Measurements from ENCODE around the gene PNPLA2.
A peak's percentile ranks its signal among the peaks of the same experiment; 100 is the strongest.

PNPLA2 gene

GRCh38 chr11:860234-861104 lies 41.8 kb downstream of the PNPLA2 start:
- Histone ChIP-seq H3K4me1 (ENCODE audit: low read depth, poor library complexity, severe bottlenecking) (peaks cover 20% of the 10 kb centered on the region), H3K9ac (no peak overlapping the region)

GRCh38 chr11:861105-861479 lies 42.4 kb downstream of the PNPLA2 start:
- Histone ChIP-seq H4K20me1 (ENCODE audit: insufficient read depth) (no peaks in the 10 kb centered on the region), H3K4me2 (no peak overlapping the region), H3K27ac (no peak overlapping the region), H3K4me3 (IDR thresholded peaks at IDR 0.05; ENCODE audit: insufficient read depth, low read depth, low read length) (no peak overlapping the region), H3K79me2 (ENCODE audit: insufficient read depth, low read depth) (no peaks in the 10 kb centered on the region), H3K36me3 (ENCODE audit: insufficient read depth) (no peaks in the 10 kb centered on the region), H3K9ac (no peak overlapping the region), H3K27me3 (ENCODE audit: insufficient read depth, low read depth) (peaks cover 7% of the 10 kb centered on the region; the same call in 1 of the 2 replicates), H3K4me1 (ENCODE audit: low read depth, poor library complexity, severe bottlenecking) (peaks cover 20% of the 10 kb centered on the region), H2AFZ (ENCODE audit: low read depth) (no peak overlapping the region)
- TF ChIP-seq CTCF (conservative IDR thresholded peaks at IDR 0.05; ENCODE audit: low read depth, low read length): no peak

More at GRCh38 chr11:860234-861104, 41.8 kb downstream of the PNPLA2 start:
- H3K27me3 ChIP-seq (ENCODE audit: insufficient read depth, low read depth): peaks cover 7% of the 10 kb centered on the region; the same call in 1 of the 2 replicates
- H2AFZ ChIP-seq (ENCODE audit: low read depth): no peak overlapping the region
- H3K36me3 ChIP-seq (ENCODE audit: insufficient read depth): no peaks in the 10 kb centered on the region
- H3K4me3 ChIP-seq (IDR thresholded peaks at IDR 0.05; ENCODE audit: insufficient read depth, low read depth, low read length): no peak overlapping the region
- no peaks in the 10 kb centered on the region for H3K79me2 ChIP-seq (ENCODE audit: insufficient read depth, low read depth)
- no peak for TF ChIP-seq CTCF (conservative IDR thresholded peaks at IDR 0.05; ENCODE audit: low read depth, low read length)
- H4K20me1 ChIP-seq (ENCODE audit: insufficient read depth): no peaks in the 10 kb centered on the region
- peak overlapping the region; percentile 33; the same call in 1 of the 2 replicates for H3K4me2 ChIP-seq
- H3K27ac ChIP-seq: no peak overlapping the region

- Histone ChIP-seq H3K9ac (no peak overlapping the region), H3K4me3 (IDR thresholded peaks at IDR 0.05; ENCODE audit: insufficient read depth, low read depth, low read length) (no peak overlapping the region), H3K27me3 (ENCODE audit: insufficient read depth, low read depth) (peaks cover 4% of the 10 kb centered on the region; the same call in 1 of the 2 replicates), H2AFZ (ENCODE audit: low read depth) (no peak overlapping the region), H3K4me2 (no peak overlapping the region), H4K20me1 (ENCODE audit: insufficient read depth) (no peaks in the 10 kb centered on the region), H3K36me3 (ENCODE audit: insufficient read depth) (no peaks in the 10 kb centered on the region), H3K79me2 (ENCODE audit: insufficient read depth, low read depth) (no peaks in the 10 kb centered on the region), H3K4me1 (ENCODE audit: low read depth, poor library complexity, severe bottlenecking) (peaks cover 20% of the 10 kb centered on the region), H3K27ac (no peak overlapping the region)
- TF ChIP-seq CTCF (conservative IDR thresholded peaks at IDR 0.05; ENCODE audit: low read depth, low read length): no peak
Measured at GRCh38 chr11:862081-862661, 43.5 kb downstream of the PNPLA2 start.

- Histone ChIP-seq H3K9ac (no peak overlapping the region), H3K27me3 (ENCODE audit: insufficient read depth, low read depth) (peaks cover 4% of the 10 kb centered on the region; the same call in 1 of the 2 replicates), H3K79me2 (ENCODE audit: insufficient read depth, low read depth) (no peaks in the 10 kb centered on the region), H3K27ac (no peak overlapping the region), H3K4me2 (no peak overlapping the region), H3K4me3 (IDR thresholded peaks at IDR 0.05; ENCODE audit: insufficient read depth, low read depth, low read length) (no peak overlapping the region), H4K20me1 (ENCODE audit: insufficient read depth) (no peaks in the 10 kb centered on the region), H3K4me1 (ENCODE audit: low read depth, poor library complexity, severe bottlenecking) (peaks cover 20% of the 10 kb centered on the region), H2AFZ (ENCODE audit: low read depth) (no peak overlapping the region), H3K36me3 (ENCODE audit: insufficient read depth) (no peaks in the 10 kb centered on the region)
- no peak for TF ChIP-seq CTCF (conservative IDR thresholded peaks at IDR 0.05; ENCODE audit: low read depth, low read length)
Measured at GRCh38 chr11:862696-863022, 43.9 kb downstream of the PNPLA2 start.

Measured in KMS-11 (cell line).